SK-N-MC (cell line): ENCODE measurements around the gene ZNF234.

Source experiments
- DNase-seq: peaks from one replicate; pipeline ENCODE4 v3.0.0-alpha.2; 2011; ENCODE audit warnings: low read depth, low spot score
- H3K27ac ChIP-seq: fragments of 200-600 bp; sonication (generic); 2 replicates; pipeline ENCODE4 v1.5.1; 2016; ENCODE audit warnings: mixed run types
- H3K36me3 ChIP-seq: fragments of 200-600 bp; sonication (generic); 2 replicates; pipeline ENCODE4 v1.6.1; 2017; ENCODE audit warnings: antibody characterized with exemption, low read length, mixed read lengths; ENCODE audit not compliant: insufficient read depth
- H3K4me3 ChIP-seq: fragments of 200-600 bp; sonication (generic); 2 replicates; pipeline ENCODE4 v1.5.1; 2016
- H3K9ac ChIP-seq: fragments of 200-600 bp; sonication (generic); 2 replicates; pipeline ENCODE4 v1.8.0; 2017; ENCODE audit warnings: mixed run types, mixed read lengths; ENCODE audit not compliant: insufficient read length
- H3K9me3 ChIP-seq: fragments of 200-600 bp; sonication (generic); 2 replicates; pipeline ENCODE4 v1.6.1; 2017; ENCODE audit warnings: low read depth, mild to moderate bottlenecking, antibody characterized with exemption, low read length, moderate library complexity, mixed read lengths
- EZH2 ChIP-seq: fragments of 200-600 bp; sonication (generic); IDR thresholded peaks from one replicate; pipeline ENCODE4 v1.6.1; 2017; ENCODE audit warnings: antibody characterized with exemption
- FOXP2 ChIP-seq: optimal IDR thresholded peaks from 2 replicates; pipeline ENCODE3; 2011; ENCODE audit warnings: mild to moderate bottlenecking, moderate library complexity; ENCODE audit not compliant: insufficient read depth; ENCODE audit errors: extremely low read length, control extremely low read depth
- POLR2AphosphoS5 ChIP-seq: IDR thresholded peaks from 2 replicates; pipeline ENCODE4 v1.6.1; 2012; ENCODE audit warnings: mild to moderate bottlenecking, low read depth, low read length, borderline replicate concordance

Gene ZNF234

GRCh38 chr19:44141191-44142058, at the start of gene ZNF234:
Gene ZNF234, plus strand, starts transcription at chr19:44141554. Its CDS starts 3,079 bp downstream, at chr19:44144633.
- TF ChIP-seq EZH2 (no peak), POLR2AphosphoS5 (peak; percentile 83), FOXP2 (no peak)
- Histone ChIP-seq H3K27ac (peak within 1 kb of the TSS; percentile 52; the same call in 1 of the 2 replicates), H3K4me3 (peak within 1 kb of the TSS; percentile 95), H3K9ac (peak within 1 kb of the TSS; percentile 82), H3K9me3 (no peaks in the 10 kb centered on the region), H3K36me3 (peaks cover 27% of the 10 kb centered on the region)
- peak; percentile 2 for DNase-seq

GRCh38 chr19:44092108-44092507, 49.2 kb upstream of the ZNF234 start:
- peaks cover 8% of the 10 kb centered on the region; the same call in 1 of the 2 replicates for H3K36me3 ChIP-seq
- no peak overlapping the region for H3K4me3 ChIP-seq
- H3K27ac ChIP-seq: no peak overlapping the region
- no peak for DNase-seq
- H3K9ac ChIP-seq: no peak overlapping the region
- TF ChIP-seq POLR2AphosphoS5 (no peak), EZH2 (no peak), FOXP2 (no peak)
- H3K9me3 ChIP-seq: no peaks in the 10 kb centered on the region

- DNase-seq: no peak
- Histone ChIP-seq H3K9ac (peak within 1 kb of the TSS; percentile 78), H3K36me3 (peaks cover 23% of the 10 kb centered on the region), H3K27ac (no peak within 1 kb of the TSS), H3K9me3 (no peaks in the 10 kb centered on the region), H3K4me3 (peak within 1 kb of the TSS; percentile 84)
- TF ChIP-seq POLR2AphosphoS5 (peak; percentile 84), EZH2 (no peak), FOXP2 (peak; percentile 71)
Measured at GRCh38 chr19:44093931-44094765, 47.2 kb upstream of the ZNF234 start, which contains the start of gene ZNF224. Gene ZNF224, plus strand, starts transcription at chr19:44094361. Its CDS starts 3,513 bp downstream, at chr19:44097874.

- TF ChIP-seq FOXP2: no peak
- TF ChIP-seq EZH2: no peak
- no peak for TF ChIP-seq POLR2AphosphoS5
- no peak for DNase-seq
- Histone ChIP-seq H3K9ac (no peak overlapping the region), H3K4me3 (no peak overlapping the region), H3K36me3 (peaks cover 58% of the 10 kb centered on the region), H3K27ac (no peak overlapping the region), H3K9me3 (peaks cover 26% of the 10 kb centered on the region)
Measured at GRCh38 chr19:44107751-44108150, 33.6 kb upstream of the ZNF234 start.

- no peak overlapping the region for H3K27ac ChIP-seq
- H3K36me3 ChIP-seq: peaks cover 42% of the 10 kb centered on the region
Measured at GRCh38 chr19:44109458-44109857, 31.9 kb upstream of the ZNF234 start.

GRCh38 chr19:44111910-44112463, 29.4 kb upstream of the ZNF234 start:
- peak overlapping the region; percentile 84 for H3K4me3 ChIP-seq
- peaks cover 18% of the 10 kb centered on the region for H3K9me3 ChIP-seq
- peak overlapping the region; percentile 43; the same call in 1 of the 2 replicates for H3K27ac ChIP-seq
- peak overlapping the region; percentile 71 for H3K9ac ChIP-seq
- peaks cover 25% of the 10 kb centered on the region for H3K36me3 ChIP-seq
- TF ChIP-seq FOXP2: no peak
- no peak for DNase-seq

More at GRCh38 chr19:44109458-44109857, 31.9 kb upstream of the ZNF234 start:
- DNase-seq: no peak
- peaks cover 26% of the 10 kb centered on the region for H3K9me3 ChIP-seq
- no peak overlapping the region for H3K9ac ChIP-seq
- TF ChIP-seq POLR2AphosphoS5: no peak
- TF ChIP-seq EZH2: no peak
- no peak for TF ChIP-seq FOXP2
- H3K4me3 ChIP-seq: no peak overlapping the region

GRCh38 chr19:44112802-44113137, 28.6 kb upstream of the ZNF234 start:
- Histone ChIP-seq H3K9ac (peak overlapping the region; percentile 71), H3K4me3 (peak overlapping the region; percentile 84), H3K9me3 (peaks cover 10% of the 10 kb centered on the region), H3K27ac (no peak overlapping the region; the same call in 1 of the 2 replicates), H3K36me3 (peaks cover 17% of the 10 kb centered on the region)
- TF ChIP-seq POLR2AphosphoS5: no peak
- no peak for TF ChIP-seq EZH2
- no peak for TF ChIP-seq FOXP2
- no peak for DNase-seq

- peak within 1 kb of the TSS; percentile 84 for H3K4me3 ChIP-seq
- H3K9ac ChIP-seq: peak within 1 kb of the TSS; percentile 80
- peak within 1 kb of the TSS; percentile 43; the same call in 1 of the 2 replicates for H3K27ac ChIP-seq
- peaks cover 7% of the 10 kb centered on the region for H3K9me3 ChIP-seq
- TF ChIP-seq EZH2 (no peak), FOXP2 (peak; percentile 11), POLR2AphosphoS5 (peak; percentile 78)
- H3K36me3 ChIP-seq: peaks cover 15% of the 10 kb centered on the region
- peak; percentile 90 for DNase-seq
Measured at GRCh38 chr19:44113138-44113783, 28.1 kb upstream of the ZNF234 start, which contains the start of gene ZNF225. Gene ZNF225, plus strand, starts transcription at chr19:44113399. Its CDS starts 2,429 bp downstream, at chr19:44115828.
